ENCODE results near the gene GDF9. TPM values are rescaled to one million over a fixed set of nuclear protein-coding genes. Genes with fewer than 3 reads are reported as not detected.
A peak's percentile ranks its signal among the peaks of the same experiment; 100 is the strongest.

GDF9 gene
- total and polyA plus RNA-seq, 10 of the 15 experiments (the other 5 are each of a cell fraction or from before 2014, with no cell fraction given), result 0.11 to 1.5 (median 0.34) TPM

DNA sequence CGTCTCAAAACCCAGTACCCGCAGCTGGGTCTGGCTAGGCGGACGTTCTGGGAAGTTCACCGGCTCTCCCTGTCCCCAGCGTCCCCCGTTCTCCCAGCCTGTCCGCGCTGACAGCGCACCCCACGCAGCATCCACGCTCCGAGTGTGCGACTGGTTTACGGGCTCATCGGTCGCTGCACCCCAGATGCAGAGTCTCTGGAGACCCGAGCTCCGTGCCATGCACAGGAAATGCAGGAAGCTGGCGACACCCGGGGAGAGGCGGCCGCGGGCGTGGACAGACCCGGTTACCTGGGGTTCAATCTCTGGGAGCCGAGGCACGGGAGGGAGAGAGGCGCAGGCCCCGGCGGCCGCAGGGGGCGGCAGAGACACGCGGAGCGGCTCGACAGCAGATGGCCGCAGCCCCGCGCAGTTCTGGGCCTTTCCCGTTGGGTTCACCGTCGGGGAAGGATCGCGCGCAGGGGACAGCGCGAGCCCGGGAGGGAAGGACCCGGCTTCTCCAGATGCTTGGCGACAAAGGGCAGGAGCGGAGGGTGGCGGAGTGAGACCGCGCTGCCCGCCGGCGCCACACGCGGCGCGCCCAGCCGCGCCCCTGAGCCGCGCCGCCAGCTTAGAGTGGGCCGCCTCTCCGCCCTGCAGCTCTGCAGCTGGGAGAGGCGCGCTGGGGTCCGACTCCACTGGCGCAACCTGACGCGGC, 36.4 kb downstream of the GDF9 start (continued):
- TF ChIP-seq, protein P1, sequence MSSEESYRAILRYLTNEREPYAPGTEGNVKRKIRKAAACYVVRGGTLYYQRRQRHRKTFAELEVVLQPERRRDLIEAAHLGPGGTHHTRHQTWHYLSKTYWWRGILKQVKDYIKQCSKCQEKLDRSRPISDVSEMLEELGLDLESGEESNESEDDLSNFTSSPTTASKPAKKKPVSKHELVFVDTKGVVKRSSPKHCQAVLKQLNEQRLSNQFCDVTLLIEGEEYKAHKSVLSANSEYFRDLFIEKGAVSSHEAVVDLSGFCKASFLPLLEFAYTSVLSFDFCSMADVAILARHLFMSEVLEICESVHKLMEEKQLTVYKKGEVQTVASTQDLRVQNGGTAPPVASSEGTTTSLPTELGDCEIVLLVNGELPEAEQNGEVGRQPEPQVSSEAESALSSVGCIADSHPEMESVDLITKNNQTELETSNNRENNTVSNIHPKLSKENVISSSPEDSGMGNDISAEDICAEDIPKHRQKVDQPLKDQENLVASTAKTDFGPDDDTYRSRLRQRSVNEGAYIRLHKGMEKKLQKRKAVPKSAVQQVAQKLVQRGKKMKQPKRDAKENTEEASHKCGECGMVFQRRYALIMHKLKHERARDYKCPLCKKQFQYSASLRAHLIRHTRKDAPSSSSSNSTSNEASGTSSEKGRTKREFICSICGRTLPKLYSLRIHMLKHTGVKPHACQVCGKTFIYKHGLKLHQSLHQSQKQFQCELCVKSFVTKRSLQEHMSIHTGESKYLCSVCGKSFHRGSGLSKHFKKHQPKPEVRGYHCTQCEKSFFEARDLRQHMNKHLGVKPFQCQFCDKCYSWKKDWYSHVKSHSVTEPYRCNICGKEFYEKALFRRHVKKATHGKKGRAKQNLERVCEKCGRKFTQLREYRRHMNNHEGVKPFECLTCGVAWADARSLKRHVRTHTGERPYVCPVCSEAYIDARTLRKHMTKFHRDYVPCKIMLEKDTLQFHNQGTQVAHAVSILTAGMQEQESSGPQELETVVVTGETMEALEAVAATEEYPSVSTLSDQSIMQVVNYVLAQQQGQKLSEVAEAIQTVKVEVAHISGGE (CRISPR knock-in tag; IDR thresholded peaks at IDR 0.05), result no peak
- TF ChIP-seq TCF3 (IDR thresholded peaks at IDR 0.05; ENCODE audit: borderline replicate concordance, insufficient read depth, low read depth, low read length) (peak; percentile 65; the same call in 1 of the 2 replicates), CBX5 (IDR thresholded peaks at IDR 0.05; ENCODE audit: low read depth) (no peak), CHD2 (IDR thresholded peaks at IDR 0.05; ENCODE audit: borderline replicate concordance, low read depth, low read length) (no peak), CREB1 (IDR thresholded peaks at IDR 0.05; ENCODE audit: low read depth) (0 out of 2 replicates have a peak, but pooled peaks have one; percentile 32), HDAC6 (IDR thresholded peaks at IDR 0.05; ENCODE audit: unreplicated experiment) (peak; percentile 59), WRNIP1 (IDR thresholded peaks at IDR 0.05; ENCODE audit: borderline replicate concordance, low read depth, low read length) (no peak), RB1 (IDR thresholded peaks at IDR 0.05; ENCODE audit: borderline replicate concordance) (0 out of 2 replicates have a peak, but pooled peaks have one; percentile 15), SPI1 (IDR thresholded peaks at IDR 0.05; ENCODE audit: borderline replicate concordance, insufficient read depth, low read depth, low read length) (no peak), RELA (IDR thresholded peaks at IDR 0.05; ENCODE audit: borderline replicate concordance, partially characterized antibody) (peak; percentile 17), BHLHE40 (IDR thresholded peaks at IDR 0.05; ENCODE audit: borderline replicate concordance in 1 of 2, low read depth in 2 of 2, low read length in 1 of 2) (peak; percentile 74 to 88; a peak in 3 of 4 replicates), POLR2AphosphoS2 (IDR thresholded peaks at IDR 0.05; ENCODE audit: low read depth, low read length) (no peak), YY1 (IDR thresholded peaks at IDR 0.05; ENCODE audit: low read depth, low read length) (peak; percentile 88), ZNF207 (IDR thresholded peaks at IDR 0.05; ENCODE audit: borderline replicate concordance) (peak; percentile 74), POLR2A (IDR thresholded peaks at IDR 0.05; ENCODE audit: low read depth, low read length) (peak; percentile 67), CEBPB (IDR thresholded peaks at IDR 0.05; ENCODE audit: borderline replicate concordance in 1 of 2, low read depth in 2 of 2, low read length in 2 of 2) (no peak), EP300 (IDR thresholded peaks at IDR 0.05; ENCODE audit: borderline replicate concordance in 1 of 2, control insufficient read depth in 1 of 2, low read depth in 2 of 2, low read length in 2 of 2) (0 out of 4 replicates have a peak, but pooled peaks of 1 of the 2 experiments have one; percentile 9)
- TF ChIP-seq, protein P2, sequence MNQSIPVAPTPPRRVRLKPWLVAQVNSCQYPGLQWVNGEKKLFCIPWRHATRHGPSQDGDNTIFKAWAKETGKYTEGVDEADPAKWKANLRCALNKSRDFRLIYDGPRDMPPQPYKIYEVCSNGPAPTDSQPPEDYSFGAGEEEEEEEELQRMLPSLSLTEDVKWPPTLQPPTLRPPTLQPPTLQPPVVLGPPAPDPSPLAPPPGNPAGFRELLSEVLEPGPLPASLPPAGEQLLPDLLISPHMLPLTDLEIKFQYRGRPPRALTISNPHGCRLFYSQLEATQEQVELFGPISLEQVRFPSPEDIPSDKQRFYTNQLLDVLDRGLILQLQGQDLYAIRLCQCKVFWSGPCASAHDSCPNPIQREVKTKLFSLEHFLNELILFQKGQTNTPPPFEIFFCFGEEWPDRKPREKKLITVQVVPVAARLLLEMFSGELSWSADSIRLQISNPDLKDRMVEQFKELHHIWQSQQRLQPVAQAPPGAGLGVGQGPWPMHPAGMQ (IDR thresholded peaks at IDR 0.05; ENCODE audit: borderline replicate concordance), result no peak
- TF ChIP-seq, protein P3, sequence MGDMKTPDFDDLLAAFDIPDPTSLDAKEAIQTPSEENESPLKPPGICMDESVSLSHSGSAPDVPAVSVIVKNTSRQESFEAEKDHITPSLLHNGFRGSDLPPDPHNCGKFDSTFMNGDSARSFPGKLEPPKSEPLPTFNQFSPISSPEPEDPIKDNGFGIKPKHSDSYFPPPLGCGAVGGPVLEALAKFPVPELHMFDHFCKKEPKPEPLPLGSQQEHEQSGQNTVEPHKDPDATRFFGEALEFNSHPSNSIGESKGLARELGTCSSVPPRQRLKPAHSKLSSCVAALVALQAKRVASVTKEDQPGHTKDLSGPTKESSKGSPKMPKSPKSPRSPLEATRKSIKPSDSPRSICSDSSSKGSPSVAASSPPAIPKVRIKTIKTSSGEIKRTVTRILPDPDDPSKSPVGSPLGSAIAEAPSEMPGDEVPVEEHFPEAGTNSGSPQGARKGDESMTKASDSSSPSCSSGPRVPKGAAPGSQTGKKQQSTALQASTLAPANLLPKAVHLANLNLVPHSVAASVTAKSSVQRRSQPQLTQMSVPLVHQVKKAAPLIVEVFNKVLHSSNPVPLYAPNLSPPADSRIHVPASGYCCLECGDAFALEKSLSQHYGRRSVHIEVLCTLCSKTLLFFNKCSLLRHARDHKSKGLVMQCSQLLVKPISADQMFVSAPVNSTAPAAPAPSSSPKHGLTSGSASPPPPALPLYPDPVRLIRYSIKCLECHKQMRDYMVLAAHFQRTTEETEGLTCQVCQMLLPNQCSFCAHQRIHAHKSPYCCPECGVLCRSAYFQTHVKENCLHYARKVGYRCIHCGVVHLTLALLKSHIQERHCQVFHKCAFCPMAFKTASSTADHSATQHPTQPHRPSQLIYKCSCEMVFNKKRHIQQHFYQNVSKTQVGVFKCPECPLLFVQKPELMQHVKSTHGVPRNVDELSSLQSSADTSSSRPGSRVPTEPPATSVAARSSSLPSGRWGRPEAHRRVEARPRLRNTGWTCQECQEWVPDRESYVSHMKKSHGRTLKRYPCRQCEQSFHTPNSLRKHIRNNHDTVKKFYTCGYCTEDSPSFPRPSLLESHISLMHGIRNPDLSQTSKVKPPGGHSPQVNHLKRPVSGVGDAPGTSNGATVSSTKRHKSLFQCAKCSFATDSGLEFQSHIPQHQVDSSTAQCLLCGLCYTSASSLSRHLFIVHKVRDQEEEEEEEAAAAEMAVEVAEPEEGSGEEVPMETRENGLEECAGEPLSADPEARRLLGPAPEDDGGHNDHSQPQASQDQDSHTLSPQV (IDR thresholded peaks at IDR 0.05), result peak; percentile 64; the same call in 1 of the 2 replicates
- TF ChIP-seq, protein P4, sequence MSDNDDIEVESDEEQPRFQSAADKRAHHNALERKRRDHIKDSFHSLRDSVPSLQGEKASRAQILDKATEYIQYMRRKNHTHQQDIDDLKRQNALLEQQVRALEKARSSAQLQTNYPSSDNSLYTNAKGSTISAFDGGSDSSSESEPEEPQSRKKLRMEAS (IDR thresholded peaks at IDR 0.05; ENCODE audit: low read depth, low read length), result 0 out of 2 replicates have a peak, but pooled peaks have one; percentile 38

All from GM12878 (cell line).